ENCODE measurements around the gene ASB11. TPM values are rescaled to one million over a fixed set of nuclear protein-coding genes. Genes with fewer than 3 reads are reported as not detected.

ASB11 gene
- total and polyA plus RNA-seq, 10 of the 15 experiments (the other 5 are each of a cell fraction or from before 2014, with no cell fraction given): not detected

- TF ChIP-seq, protein P1, sequence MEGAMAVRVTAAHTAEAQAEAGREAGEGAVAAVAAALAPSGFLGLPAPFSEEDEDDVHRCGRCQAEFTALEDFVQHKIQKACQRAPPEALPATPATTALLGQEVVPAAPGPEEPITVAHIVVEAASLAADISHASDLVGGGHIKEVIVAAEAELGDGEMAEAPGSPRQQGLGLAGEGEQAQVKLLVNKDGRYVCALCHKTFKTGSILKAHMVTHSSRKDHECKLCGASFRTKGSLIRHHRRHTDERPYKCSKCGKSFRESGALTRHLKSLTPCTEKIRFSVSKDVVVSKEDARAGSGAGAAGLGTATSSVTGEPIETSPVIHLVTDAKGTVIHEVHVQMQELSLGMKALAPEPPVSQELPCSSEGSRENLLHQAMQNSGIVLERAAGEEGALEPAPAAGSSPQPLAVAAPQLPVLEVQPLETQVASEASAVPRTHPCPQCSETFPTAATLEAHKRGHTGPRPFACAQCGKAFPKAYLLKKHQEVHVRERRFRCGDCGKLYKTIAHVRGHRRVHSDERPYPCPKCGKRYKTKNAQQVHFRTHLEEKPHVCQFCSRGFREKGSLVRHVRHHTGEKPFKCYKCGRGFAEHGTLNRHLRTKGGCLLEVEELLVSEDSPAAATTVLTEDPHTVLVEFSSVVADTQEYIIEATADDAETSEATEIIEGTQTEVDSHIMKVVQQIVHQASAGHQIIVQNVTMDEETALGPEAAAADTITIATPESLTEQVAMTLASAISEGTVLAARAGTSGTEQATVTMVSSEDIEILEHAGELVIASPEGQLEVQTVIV (IDR thresholded peaks at IDR 0.05; ENCODE audit: borderline replicate concordance, partially characterized antibody): no peak
Observed at GRCh38 chrX:15292861-15293260, 22.6 kb downstream of the ASB11 start (continued).

DNA sequence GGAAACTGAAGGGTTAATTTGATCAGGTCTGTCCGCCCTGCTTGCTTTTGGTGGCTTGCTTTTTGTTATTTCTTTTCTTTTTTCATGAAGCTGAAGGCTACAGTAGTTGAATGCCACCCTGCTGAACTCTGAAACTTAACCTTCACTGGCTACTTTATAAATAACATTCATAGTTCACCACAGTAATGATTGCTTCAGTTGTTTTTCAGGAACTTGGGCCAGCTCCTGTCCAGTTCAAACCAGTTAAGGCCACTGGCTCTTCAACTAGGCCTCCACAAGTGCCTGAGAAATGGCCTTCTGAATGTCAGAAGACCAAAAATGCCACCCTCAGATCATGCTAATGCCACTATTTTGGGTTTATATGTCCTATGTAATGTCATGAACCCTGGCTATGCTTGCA lies 37.8 kb downstream of the ASB11 start:
- Histone ChIP-seq H3K4me3 (no peak overlapping the region), H3K9ac (ENCODE audit: control insufficient read depth, insufficient read depth, low read length) (no peak overlapping the region), H3K4me1 (ENCODE audit: control insufficient read depth, insufficient read depth, low read length) (no peaks in the 10 kb centered on the region), H3K4me2 (ENCODE audit: control insufficient read depth, insufficient read depth) (no peak overlapping the region), H3K79me2 (ENCODE audit: control insufficient read depth, insufficient read depth, low read length) (no peaks in the 10 kb centered on the region), H3K27me3 (replicated peaks in 1 of 2; ENCODE audit: control insufficient read depth in 2 of 2, insufficient read depth in 2 of 2, low read length in 1 of 2) (no peaks in the 10 kb centered on the region), H4K20me1 (ENCODE audit: control insufficient read depth, insufficient read depth) (no peaks in the 10 kb centered on the region), H2AFZ (ENCODE audit: control insufficient read depth, low read depth, low read length) (no peak overlapping the region), H3K36me3 (ENCODE audit: control insufficient read depth in 2 of 2, insufficient read depth in 2 of 2, low read length in 1 of 2) (no peaks in the 10 kb centered on the region), H3K9me3 (replicated peaks; ENCODE audit: control insufficient read depth, insufficient read depth, low read length) (no peaks in the 10 kb centered on the region; the same call in 2 of the 3 replicates), H3K27ac (ENCODE audit: control insufficient read depth, insufficient read depth) (no peak overlapping the region)
- WGBS (ENCODE audit: insufficient coverage, insufficient replicate concordance, low lambda C conversion rate, missing lambda C conversion rate): 20% methylated on average over 1 of the region's 1 CpG
- SMC1A ChIA-PET (ENCODE audit: uncharacterized antibody, unreplicated experiment): no interaction called here
- no TSS peak for BruUV-seq (replicated peaks)
- TF ChIP-seq SUZ12 (IDR thresholded peaks at IDR 0.05; ENCODE audit: unreplicated experiment) (no peak), POU2F2 (IDR thresholded peaks at IDR 0.05; ENCODE audit: borderline replicate concordance, low read depth, low read length) (no peak), SPI1 (IDR thresholded peaks at IDR 0.05; ENCODE audit: borderline replicate concordance, insufficient read depth, low read depth, low read length) (no peak), HDGF (IDR thresholded peaks at IDR 0.05) (no peak)
- CTCF ChIA-PET: interaction anchor here (1.2 to 1.3 kb wide), 3 partner anchors 18 to 35 kb away, joined by 3 to 4 read pairs (median 3); no protein-coding TSS in a partner anchor
- ATAC-seq (no peak), FAIRE-seq (no peak), DNase-seq (ENCODE audit: low read depth, low spot score) (no peak)
- POLR2A ChIA-PET: no interaction called here
- in situ Hi-C loops (cut with MboI) (no loop called here), intact Hi-C loops (cut with micrococcal nuclease; ENCODE audit: unreplicated experiment) (no loop called here)
- RAD21 ChIA-PET (ENCODE audit: unreplicated experiment): no interaction called here

Data from GM12878 (cell line).